Measurements from ENCODE around the gene NDUFS6. TPM values are rescaled to one million over a fixed set of nuclear protein-coding genes. Genes with fewer than 3 reads are reported as not detected.
"Not testable (repeated sequence)": the region's sequence is repeated elsewhere in the genome, so short reads cannot be mapped to it uniquely, and the experiment has no call there.

The NDUFS6 gene
- total RNA-seq, 6 donors from 2014 or later, result 22.9 to 64.6 (median 39.3) TPM

DNA sequence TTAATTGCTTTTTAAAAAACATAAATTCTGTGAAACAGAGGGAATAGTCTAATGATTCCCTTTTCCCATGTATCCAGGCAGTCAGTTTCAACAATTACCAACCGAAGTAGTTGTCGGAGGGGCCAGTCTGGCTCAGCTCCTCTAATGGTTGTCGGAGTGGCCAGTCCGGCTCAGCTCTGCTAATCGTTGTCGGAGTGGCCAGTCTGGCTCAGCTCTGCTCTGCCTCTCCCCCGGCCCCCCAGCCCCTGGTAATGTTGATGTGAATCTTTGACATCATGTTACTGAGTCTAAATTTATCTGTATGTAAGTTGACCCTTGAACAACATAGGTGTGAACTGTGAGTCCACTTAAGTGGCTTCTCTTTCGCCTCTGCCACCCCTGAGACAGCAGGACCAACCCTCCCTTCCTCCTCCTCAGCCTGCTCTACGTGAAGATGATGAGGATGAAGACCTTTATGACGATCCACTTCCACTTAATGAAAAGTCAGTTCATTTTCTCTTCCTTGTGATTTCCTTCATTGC, 9.4 kb downstream of the NDUFS6 start:
- no peak for ATAC-seq (ENCODE audit: low FRiP score in 2 of 2)
- 95% methylated on average over 10 of the region's 10 CpGs for WGBS, 2 donors
- H3K36me3 ChIP-seq, result peaks cover 34 to 98% (median 71%) of the 10 kb centered on the region in 4 donors
- H3K4me3 ChIP-seq, result no peak overlapping the region
- no peaks in the 10 kb centered on the region for H3K9me3 ChIP-seq
- no peak for TF ChIP-seq EP300 (IDR thresholded peaks at IDR 0.05)
- TF ChIP-seq, protein P1, sequence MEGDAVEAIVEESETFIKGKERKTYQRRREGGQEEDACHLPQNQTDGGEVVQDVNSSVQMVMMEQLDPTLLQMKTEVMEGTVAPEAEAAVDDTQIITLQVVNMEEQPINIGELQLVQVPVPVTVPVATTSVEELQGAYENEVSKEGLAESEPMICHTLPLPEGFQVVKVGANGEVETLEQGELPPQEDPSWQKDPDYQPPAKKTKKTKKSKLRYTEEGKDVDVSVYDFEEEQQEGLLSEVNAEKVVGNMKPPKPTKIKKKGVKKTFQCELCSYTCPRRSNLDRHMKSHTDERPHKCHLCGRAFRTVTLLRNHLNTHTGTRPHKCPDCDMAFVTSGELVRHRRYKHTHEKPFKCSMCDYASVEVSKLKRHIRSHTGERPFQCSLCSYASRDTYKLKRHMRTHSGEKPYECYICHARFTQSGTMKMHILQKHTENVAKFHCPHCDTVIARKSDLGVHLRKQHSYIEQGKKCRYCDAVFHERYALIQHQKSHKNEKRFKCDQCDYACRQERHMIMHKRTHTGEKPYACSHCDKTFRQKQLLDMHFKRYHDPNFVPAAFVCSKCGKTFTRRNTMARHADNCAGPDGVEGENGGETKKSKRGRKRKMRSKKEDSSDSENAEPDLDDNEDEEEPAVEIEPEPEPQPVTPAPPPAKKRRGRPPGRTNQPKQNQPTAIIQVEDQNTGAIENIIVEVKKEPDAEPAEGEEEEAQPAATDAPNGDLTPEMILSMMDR (IDR thresholded peaks at IDR 0.05), result no peak
- H3K4me1 ChIP-seq, result no peaks in the 10 kb centered on the region
- H3K27ac ChIP-seq, result no peak overlapping the region
- H3K27me3 ChIP-seq, result no peaks in the 10 kb centered on the region
- no peak for DNase-seq

DNA sequence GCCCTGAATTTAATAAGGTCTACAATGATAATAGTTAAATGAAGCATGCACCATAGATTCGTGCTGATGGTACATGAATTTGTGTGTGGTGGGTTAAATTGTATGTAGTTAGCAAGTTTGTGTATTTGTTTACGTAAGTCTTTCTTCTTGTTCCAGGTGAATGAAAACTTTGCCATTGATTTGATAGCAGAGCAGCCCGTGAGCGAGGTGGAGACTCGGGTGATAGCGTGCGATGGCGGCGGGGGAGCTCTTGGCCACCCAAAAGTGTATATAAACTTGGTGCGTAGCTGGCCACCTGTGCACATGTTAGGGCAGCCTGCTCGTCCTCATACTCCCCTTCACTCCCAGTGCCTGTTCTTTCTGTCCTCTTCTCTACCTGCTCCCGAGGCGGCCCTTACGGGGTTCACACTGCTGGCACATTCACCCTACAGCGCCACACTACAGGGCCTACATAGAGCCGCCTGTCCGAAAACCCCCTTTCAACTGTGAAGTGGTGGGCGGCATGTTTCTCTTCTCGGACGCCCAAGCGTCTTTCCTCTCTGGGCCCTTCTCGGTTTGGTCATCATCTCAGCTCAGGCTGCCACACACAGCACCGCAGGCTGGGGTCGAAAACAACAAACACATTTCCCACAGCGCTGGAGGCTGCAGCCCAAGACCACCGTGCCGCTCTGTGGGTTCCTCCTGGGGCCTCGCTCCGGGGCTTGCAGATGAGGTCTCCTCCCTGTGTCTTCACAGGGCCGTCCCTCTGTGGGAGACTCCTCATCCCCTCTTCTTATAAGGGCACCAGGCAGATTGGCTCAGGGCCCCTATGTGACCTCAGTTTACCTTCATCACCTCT, 13.2 kb downstream of the NDUFS6 start:
- H3K36me3 ChIP-seq, result peaks cover 31 to 95% (median 68%) of the 10 kb centered on the region in 4 donors
- 96 to 97% methylated on average over 30 of the region's 30 CpGs for WGBS, 2 donors
- ATAC-seq (ENCODE audit: low FRiP score in 2 of 2), result no peak
- TF ChIP-seq, protein P1 (IDR thresholded peaks at IDR 0.05), result no peak
- DNase-seq, result peak in 1 of 2 donors; percentile 46
- no peaks in the 10 kb centered on the region for H3K9me3 ChIP-seq
- no peak overlapping the region for H3K4me3 ChIP-seq
- H3K27ac ChIP-seq, result no peak overlapping the region
- H3K4me1 ChIP-seq, result no peaks in the 10 kb centered on the region
- no peaks in the 10 kb centered on the region for H3K27me3 ChIP-seq

DNA sequence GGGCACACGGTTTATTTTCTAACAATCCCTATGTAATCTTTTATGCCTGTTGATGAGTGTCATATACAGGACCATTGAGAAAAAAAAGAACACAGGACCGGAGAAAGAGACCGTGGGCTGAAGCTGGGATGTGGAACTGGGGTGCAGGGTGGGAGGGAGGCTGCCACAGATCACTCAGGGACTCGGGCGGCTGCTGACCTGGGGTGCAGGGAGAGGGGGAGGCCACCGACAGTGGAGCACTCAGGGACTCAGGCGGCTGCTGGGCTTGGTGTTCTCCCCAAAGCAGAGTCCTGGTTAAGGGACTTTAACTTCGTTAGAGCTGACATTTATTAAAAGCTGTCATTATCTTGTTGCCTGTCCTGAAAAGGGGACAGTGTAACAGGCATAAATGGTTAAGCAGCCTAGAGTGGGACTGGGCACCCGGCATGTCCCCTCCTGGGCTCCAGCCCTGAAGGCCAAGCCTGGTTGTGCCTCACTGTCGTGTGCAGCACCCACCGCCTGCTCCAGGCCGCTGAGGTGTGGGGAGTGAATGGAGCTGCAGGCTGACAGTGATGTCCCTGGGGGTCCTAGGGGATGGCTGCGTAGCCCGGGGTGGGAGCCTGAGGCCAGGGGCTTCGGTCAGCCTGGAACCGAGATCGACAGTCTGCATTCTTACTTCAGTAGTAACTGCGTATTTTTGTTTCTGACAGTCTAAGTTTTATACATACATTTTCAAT, 14.0 kb downstream of the NDUFS6 start:
- no peaks in the 10 kb centered on the region for H3K27me3 ChIP-seq
- no peak overlapping the region for H3K4me3 ChIP-seq
- H3K4me1 ChIP-seq, result no peaks in the 10 kb centered on the region
- DNase-seq, result peak in 1 of 2 donors; percentile 42
- peaks cover 25 to 95% (median 63%) of the 10 kb centered on the region in 4 donors for H3K36me3 ChIP-seq
- peak in 1 of 2 donors; percentile 27 for ATAC-seq (ENCODE audit: low FRiP score in 2 of 2)
- 91 to 96% methylated on average over 17 to 18 of the region's 18 CpGs for WGBS, 2 donors
- TF ChIP-seq, protein P1 (IDR thresholded peaks at IDR 0.05), result no peak
- TF ChIP-seq POLR2A (IDR thresholded peaks at IDR 0.05) (no peak), EP300 (IDR thresholded peaks at IDR 0.05) (no peak), POLR2AphosphoS5 (IDR thresholded peaks at IDR 0.05) (no peak)
- H3K9me3 ChIP-seq, result no peaks in the 10 kb centered on the region
- no peak overlapping the region for H3K27ac ChIP-seq

DNA sequence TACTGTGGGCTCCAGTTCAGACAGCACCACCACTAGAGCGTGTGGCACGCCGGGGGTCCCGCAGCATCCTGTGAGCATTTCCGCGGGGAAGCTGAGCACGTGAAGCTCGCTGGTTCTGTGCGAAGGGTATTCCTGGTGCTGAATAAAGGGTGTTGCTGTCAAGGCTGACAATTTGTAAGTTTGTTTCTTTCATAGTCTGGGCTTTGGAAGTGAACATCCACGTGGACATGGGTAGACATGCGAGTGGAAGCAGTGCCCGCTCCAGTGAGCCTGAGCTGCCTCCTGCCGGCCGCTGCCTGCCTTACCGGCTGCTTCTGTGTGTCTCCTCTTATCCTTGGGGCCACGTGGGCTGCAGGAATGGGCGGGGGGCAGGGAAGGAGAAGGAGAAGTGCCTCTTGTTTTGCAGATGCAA, 14.7 kb downstream of the NDUFS6 start:
- H3K27ac ChIP-seq, result no peak overlapping the region
- DNase-seq, result peak in 1 of 2 donors; percentile 41
- WGBS, 2 donors, result 94% methylated on average over 16 to 17 of the region's 17 CpGs
- ATAC-seq (ENCODE audit: low FRiP score in 2 of 2), result no peak
- H3K9me3 ChIP-seq, result no peaks in the 10 kb centered on the region
- no peak overlapping the region for H3K4me3 ChIP-seq
- no peaks in the 10 kb centered on the region for H3K27me3 ChIP-seq
- TF ChIP-seq EP300 (IDR thresholded peaks at IDR 0.05), result no peak
- TF ChIP-seq POLR2AphosphoS5 (IDR thresholded peaks at IDR 0.05), result no peak
- TF ChIP-seq, protein P1 (IDR thresholded peaks at IDR 0.05), result no peak
- no peak for TF ChIP-seq POLR2A (IDR thresholded peaks at IDR 0.05)
- H3K36me3 ChIP-seq, result peaks cover 22 to 95% (median 66%) of the 10 kb centered on the region in 4 donors
- H3K4me1 ChIP-seq, result no peaks in the 10 kb centered on the region

DNA sequence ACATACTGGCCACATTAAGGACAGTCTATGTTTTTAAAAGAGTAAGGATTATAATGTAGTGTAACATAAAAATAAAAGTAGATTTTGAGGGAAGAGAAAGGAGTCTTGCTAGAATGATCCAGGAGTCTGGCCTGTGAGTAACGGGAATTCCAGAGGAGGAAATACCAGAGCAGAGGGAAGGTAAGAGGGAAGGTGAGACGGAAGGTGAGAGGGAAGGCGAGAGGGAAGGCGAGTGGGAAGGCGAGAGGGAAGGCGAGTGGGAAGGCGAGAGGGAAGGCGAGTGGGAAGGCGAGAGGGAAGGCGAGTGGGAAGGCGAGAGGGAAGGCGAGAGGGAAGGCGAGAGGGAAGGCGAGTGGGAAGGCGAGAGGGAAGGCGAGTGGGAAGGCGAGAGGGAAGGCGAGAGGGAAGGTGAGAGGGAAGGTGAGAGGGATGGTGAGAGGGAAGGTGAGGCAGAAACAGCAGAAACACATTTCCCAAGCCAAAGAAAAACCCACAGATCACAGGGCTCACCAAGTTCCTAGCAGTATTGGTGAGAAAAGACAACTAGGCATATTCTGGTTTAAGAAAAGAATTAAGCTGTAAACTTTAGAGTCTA, 15.4 kb downstream of the NDUFS6 start:
- WGBS, 2 donors, result 96 to 97% methylated on average over 18 of the region's 18 CpGs
- peaks cover 20 to 95% (median 68%) of the 10 kb centered on the region in 4 donors for H3K36me3 ChIP-seq
- not testable (repeated sequence) for H3K27ac ChIP-seq; DNase-seq; H3K4me3 ChIP-seq; H3K27me3 ChIP-seq; H3K4me1 ChIP-seq; ATAC-seq (ENCODE audit: low FRiP score in 2 of 2); H3K9me3 ChIP-seq

Data from upper lobe of left lung (tissue), 6 donors.